HG02885 (cell line): ENCODE results near the gene DPYSL5.
"Not testable (repeated sequence)": the region's sequence is repeated elsewhere in the genome, so short reads cannot be mapped to it uniquely, and the experiment has no call there.

Experiments
- ATAC-seq: cut with Tn5 transposase; IDR thresholded peaks from one replicate; pipeline ENCODE4 v1.9.1; 2021; ENCODE audit warnings: mild to moderate bottlenecking; ENCODE audit not compliant: unreplicated experiment, poor library complexity

Gene DPYSL5

DNA sequence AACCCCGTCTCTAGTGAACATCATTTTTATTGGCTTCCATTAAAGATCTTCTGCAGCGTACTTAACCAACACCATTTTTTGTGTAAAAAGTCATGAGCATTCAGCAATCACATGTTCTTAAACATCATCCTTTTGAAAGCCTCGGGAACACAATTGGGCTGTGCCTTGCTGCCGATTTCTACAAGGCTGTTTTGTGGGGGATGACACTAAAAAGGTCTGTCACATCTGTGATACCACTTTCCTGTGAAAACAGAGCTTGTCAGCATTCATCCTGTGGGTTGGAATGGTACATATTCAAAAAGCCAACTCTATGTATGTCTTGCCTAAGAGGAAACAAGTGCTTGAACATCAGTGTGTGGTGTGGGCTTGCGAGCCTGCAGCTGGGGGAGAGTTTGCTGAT, 73.4 kb downstream of the DPYSL5 start:
- ATAC-seq = no peak

DNA sequence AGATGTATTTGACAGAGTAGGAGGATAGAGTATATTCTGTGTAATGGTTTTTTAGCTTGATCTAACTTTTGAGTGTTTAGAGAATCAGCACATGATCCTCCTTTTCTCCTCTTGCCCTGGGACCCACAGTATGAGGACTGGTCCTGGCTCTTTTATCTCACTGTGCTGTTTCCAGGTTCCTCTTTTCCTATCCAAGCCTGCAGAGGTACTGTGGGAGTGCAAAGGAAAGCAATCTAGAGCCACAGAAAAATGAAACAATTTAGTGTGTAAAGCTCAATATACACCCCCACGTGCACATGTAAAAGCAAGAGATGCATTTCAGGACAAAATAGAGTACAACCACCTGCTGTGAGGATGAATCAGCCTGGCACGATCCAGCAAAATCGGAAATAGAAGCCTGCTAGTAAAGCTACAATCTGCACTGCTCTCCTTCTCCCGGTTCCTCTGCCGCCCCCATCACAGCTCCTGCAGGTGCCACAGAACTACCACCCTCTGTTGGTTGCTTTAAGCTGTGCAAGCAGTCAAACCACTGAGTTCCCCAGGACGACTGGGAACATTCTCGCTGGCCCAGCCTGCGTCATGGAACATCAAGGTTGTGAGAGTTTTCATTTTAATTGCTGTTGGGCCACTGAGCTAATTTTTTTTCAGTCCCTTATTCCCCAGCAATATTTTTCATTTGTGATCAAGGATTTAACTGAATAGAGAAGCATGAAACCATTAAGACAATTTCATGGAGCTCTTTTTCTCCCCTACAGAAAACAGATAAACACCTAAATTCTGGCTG, 74.7 kb downstream of the DPYSL5 start:
- ATAC-seq = no peak

DNA sequence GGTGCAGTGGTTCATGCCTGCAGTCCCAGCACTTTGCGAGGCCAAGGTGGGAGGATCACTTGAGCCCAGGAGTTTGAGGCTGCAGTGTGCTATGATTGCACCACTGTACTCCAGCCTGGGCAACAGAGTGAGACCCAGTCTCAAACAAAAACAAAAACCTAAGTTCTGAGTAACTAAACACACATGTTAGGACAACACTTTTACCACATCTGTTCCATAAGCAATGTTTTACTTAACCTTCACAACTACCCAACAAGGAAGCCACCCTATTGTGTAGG, 75.2 kb downstream of the DPYSL5 start:
- not testable (repeated sequence) for ATAC-seq

DNA sequence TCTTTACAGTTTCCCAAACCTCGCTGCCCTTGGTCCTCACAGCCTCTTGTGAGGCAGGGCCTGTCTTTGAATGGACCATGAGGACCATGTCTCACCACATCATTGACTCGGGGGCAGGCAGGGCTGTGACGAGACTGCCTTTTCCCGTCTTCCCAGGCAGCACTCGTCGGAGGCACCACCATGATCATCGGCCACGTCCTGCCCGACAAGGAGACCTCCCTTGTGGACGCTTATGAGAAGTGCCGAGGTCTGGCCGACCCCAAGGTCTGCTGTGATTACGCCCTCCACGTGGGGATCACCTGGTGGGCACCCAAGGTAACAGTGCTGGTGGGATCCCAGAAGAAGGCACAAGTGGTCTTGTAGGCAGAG, 76.8 kb downstream of the DPYSL5 start:
- ATAC-seq = no peak

DNA sequence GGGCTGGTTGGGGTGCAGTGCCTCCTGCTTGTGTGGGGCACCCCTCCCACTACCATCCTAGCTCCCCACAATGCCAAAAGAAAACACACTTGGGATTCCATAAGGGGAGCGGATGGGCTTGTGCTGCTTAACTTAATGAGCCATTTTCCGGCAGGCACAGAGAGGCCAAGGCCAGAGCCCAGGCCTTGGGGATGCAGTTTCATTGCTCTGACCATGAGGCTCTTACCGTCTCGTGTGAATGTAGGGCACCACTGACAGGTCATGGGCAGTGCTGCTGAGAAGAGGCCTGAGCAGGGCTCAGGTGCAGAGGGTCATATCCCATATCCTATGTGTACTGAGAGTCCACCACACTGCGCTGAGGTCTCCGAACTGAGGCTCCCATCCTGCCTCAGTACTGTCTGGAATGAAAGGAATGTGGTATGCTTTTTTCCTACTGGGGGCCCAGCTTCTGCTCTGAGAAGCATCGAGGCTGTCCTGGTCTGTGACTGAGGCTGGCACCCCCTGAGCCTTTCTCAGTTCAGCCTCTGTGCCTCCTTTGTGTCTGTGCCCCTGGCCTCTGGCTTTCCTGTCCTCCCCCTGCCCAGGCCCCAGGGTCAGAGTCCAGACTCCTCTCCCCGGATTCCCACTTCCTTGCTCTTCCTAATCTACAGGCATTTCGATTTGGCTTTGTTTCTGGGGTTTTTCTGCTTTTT, 77.3 kb downstream of the DPYSL5 start:
- ATAC-seq = no peak

DNA sequence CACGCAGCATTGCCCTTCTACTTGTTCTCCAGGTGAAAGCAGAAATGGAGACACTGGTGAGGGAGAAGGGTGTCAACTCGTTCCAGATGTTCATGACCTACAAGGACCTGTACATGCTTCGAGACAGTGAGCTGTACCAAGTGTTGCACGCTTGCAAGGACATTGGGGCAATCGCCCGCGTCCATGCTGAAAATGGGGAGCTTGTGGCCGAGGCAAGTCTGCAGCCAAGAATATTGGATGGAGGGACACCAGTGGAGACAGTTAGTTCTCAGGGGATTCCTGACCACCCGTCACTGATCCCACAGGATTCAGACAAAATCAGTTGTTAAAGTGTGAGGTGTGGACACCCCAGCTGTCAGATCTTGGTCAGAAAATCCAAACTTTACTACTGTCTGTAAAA, 79.3 kb downstream of the DPYSL5 start:
- ATAC-seq = no peak

DNA sequence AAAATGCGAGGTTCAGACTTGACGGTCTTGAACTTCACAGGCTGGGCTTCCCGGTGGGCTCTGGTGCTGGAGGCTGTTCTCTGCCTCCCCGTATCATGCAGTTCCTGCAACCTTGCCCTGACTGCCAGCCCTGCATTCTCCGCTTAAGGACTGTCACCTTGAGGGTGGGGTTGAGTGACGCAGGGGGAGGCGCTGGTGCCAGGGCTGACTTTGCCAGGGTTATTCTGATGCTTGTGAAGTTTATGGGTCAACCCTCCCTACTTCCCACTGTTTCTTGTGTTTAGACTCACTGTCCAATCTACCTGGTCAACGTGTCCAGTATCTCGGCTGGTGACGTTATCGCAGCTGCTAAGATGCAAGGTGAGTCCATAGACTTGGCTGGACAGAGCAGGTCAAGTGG, 85.0 kb downstream of the DPYSL5 start:
- ATAC-seq = no peak

DNA sequence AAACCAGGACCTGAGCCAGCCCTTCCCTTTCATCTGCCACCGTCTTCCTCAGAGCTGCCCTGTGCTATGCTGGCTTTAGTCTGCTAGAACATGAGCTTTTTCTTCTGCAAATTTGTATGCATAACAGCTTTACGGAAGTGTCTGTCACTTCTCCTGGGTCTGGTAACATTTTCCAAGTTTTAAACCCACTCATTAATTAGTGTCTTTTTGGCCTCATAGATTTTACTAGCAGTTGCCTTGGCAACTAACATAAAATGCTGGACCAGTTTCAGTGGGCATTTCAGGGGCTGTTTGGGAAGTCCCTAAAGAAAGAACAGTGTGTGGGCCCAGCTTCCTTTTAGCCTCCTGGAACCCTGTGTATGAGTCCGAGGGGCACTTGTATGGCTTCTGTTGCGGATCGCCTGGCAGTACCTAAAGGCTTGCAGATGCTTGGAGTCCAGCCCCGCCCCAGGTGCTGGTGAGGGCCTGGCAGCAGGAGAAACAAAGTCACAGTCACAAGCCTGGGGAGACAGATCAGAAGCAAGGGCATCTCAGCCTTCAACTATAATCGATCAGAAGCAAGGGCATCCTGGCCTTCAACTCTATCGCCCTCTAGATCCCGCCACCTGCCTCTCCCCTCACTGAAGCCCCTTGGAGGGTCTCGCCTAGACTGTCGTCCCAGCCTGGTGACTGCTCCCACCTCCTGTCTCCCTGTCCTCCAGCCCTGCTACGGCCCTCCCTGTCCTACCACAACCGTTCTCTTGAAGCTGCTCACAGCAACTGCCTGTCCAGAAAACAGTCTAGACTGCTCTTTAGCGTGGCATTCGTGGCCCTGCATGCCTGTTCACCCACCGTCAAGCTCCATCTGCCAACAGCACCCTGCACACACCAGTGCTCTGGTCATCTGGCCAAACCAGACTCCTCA, 85.8 kb downstream of the DPYSL5 start:
- ATAC-seq = no peak

DNA sequence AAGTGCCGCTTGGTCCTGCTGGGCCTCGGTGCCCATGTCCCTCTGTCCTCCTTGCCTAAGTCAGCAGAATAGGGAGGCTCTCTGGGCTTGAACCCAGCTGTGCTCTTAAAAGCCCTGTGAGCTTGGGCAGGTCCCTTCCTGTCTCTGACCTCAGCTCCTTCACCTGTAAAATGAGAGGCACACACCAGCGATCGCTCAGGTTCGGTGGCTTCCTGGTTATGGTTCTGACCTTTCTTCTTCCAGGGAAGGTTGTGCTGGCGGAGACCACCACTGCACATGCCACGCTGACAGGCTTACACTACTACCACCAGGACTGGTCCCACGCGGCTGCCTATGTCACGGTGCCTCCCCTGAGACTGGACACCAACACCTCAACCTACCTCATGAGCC, 86.4 kb downstream of the DPYSL5 start:
- no peak for ATAC-seq

DNA sequence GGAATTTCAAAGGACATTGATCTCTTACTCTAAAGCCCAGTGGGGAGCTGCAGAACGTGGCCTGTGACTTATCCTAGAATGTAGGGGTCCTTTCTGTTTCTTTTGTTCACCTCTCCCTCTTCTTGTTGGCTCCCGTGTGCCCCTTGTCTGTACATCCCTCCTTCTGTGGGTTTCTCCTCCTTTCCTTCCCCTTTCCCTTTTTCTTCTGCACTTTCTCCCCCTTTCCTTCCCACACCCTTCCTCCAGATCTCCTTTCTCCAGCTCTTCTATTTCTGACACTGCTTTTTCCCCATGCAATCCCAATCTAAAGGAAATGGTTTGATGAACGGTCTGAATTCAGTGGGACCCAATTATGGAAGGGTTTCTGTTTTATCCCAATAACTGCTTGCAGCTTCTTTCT, 87.1 kb downstream of the DPYSL5 start:
- no peak for ATAC-seq

DNA sequence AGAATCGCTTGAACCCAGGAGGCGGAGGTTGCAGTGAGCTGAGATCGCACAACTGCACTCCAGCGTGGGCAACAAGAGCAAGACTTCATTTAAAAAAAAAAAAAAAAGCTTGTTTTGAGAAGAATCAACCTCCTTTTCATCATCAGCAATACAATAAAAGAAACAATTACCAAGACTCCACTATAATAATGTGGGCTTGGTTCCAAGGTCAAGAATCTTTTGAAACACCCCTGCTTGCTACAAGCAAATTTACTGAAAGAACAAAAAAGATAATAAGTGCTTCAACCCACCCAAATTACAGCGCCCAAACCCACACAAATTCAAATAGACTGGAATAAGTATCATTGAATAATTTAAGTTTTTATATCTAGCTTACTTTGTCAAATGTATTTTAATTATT, 88.9 kb downstream of the DPYSL5 start:
- ATAC-seq = no peak

DNA sequence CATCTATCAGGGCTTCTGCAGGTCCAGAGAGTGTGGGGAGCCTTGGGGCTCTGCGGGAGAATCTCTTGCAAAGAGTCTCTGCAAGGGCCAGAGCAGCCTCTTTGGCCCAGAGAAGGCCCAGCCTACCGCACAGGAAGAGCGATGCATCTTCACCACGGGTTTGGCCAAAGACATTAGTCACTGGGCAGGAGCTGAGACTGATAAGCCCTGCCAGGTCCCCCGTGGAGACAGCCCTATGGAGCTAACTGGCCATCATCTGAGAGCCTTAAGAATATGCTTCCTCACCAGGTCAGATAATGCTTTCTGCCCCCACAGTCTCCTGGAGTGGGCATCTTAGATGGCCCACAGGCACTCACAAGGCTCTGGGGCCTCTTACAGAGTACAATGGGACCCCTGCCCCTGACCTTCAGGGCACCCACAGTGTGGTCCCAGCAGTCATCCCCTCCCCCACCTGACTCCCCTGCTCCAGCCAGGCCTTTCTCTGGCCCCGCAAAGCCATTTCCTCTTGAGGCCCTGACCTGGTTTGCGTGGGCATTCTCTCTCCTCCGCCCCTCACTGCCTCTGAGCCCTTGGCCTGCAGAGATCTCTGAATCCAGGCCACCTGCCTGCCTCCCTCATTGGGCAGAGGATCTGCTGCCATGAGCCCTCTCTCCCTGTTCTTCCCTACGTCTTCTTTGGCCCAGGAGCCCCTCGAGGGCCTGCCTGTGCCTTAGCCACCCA, 90.6 kb downstream of the DPYSL5 start:
- no peak for ATAC-seq

DNA sequence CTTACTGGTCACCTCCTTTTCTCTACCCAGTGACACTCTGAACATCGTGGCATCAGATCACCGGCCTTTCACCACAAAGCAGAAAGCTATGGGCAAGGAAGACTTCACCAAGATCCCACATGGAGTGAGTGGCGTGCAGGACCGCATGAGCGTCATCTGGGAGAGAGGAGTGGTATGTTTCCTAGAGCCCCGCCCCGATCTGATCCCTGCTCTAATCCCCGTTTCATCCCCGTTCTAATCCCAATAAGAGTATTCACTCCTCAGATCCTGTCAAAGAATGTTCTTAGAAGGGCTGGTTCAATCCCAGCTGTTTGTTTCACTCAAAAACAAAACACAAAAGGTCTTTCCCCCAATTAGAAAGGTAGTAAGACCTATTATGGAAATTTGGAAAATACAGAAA, 92.1 kb downstream of the DPYSL5 start:
- ATAC-seq = no peak

DNA sequence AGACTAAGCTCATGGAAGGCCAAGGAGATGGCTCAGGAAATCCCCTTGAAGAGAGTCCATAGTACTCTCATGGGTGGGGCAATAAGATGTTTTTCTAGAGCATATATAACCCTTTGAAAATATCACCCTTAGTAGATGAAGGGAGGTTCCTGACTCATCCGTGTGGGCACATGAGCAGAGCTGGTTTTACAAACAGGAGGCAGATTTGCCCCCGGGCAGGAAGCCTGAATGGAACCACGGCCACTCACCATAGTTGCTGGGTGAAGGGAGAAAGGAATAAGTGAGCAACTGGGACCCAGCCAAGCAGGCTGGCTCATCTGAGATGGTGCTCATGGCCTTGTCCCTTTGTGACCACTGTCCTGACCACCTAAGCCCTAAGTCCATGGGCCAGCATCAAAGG, 93.6 kb downstream of the DPYSL5 start:
- ATAC-seq = no peak

DNA sequence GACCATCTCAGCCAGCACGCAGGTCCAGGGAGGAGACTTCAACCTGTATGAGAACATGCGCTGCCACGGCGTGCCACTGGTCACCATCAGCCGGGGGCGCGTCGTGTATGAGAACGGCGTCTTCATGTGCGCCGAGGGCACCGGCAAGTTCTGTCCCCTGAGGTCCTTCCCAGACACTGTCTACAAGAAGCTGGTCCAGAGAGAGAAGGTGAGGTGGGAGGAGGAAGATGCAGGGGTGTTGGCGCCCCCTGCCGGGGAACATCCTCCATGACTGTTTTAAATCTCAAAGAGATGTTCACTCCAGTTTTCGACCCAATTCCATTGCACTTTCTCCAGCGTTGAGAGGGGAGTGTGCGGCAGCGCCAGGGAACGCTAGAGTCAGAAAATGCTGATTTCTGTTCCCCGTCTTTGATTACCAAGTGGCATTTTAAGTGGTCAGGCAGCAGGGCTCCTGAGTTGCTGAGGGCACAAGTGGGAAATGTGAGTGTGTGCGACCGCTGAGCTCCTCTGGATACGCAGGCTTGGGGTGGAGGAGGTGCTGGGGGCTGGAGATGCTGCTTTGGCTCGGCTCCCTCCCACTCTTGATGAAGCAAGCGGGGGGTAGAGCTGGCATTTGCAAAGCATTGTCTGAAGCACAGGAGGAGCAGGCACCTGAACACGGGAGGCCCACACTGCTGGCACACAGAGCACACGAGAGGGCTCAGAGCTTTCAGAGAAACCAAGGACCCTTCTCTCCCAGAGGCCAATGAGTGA, 94.8 kb downstream of the DPYSL5 start:
- no peak for ATAC-seq

DNA sequence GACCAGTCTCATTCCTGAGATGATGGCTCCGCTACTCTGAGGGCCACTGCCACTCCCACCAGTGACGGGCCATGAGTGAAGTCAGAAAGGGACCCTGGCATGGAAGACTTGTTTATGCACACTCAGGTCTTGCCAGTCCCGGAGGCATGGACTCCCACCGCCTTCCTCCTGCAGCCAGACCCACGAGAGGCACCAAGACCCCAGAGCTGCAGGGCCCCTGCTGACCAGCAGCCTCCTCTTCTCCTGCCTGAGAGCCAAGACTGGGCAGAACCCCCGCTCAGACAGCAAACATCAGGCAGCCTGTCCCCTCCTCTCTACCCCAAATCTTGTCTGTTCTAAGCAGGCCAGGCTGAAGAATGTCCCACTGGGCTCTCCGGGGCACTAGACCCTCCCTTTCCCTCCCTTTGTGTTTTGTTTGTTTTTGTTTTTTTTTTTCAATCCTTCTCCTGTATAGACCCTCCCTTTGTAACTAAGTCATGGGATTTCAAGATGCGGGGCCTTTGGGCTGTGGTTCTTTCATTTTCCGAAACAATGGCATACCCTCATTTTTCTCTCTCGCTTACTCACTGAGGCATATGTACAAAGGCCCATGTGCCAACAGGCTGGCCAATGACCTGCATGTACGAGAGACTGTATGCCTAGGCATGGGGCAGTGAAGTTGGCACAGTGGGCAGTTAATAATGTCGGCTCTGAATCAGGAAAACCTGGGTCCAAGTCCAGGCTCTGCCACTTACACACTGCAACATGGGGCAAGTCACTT, 98.2 kb downstream of the DPYSL5 start:
- ATAC-seq = no peak

DNA sequence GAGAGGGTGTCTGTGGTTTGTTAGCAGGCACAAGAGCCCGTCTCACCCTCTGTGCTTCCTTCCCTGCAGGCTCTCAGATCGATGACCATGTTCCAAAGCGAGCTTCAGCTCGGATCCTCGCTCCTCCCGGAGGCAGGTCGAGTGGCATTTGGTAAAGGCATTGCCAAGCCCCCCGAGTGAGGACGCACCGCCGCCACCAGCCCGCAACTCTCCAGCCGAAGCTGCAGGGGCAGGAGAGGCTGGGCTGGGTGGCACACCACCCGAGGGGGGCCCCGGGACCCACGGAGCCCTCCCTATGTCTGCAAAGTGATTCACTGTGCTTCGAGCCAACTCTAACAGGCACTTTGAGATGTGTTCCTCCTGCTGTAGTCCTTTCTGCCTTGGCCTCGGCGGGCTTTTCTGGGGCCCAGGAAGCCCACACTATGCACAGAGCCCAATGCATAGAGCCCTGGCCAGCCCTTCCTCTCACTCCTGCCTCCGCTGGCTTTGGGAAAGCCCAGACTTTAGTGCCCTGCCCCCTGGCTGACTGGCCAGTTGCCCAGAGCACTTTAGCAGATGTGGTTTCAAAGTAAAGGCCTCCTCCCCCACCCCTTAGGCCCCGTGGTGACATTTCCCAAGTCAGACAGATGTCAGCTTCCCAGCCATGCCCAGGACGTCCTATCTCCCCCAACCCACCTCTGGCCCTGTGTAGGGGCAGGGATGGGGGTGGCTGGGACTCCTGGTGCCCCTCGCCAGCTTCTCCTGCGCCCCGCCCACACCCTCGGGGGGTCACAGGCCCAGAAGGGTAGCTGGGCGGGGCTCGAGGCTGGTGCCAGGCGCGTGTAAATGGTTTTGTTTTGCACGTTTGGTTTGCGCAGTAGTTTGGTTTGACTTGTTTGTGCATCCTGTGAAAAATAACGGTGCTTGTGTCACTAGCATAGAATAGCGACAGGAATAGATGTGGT, 99.2 kb downstream of the DPYSL5 start:
- no peak for ATAC-seq

DNA sequence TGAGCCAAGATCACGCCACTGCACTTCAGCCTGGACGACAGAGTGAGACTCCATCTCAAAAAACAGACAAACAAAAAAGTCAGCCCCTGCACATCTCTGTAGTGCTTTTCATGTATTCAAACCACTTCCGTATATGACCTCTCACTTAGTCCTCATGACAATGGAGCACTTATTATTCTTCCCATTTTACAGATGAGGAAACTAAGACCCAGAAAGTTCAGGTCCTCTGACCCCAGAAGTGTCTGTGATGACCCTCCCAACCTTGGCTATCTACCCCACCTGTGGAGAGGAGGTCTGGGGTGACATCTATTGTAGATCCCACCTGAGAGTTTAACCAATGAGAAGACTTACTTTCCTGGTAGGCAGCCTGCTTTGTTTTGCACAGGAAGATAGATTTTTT, 100.9 kb downstream of the DPYSL5 start:
- no peak for ATAC-seq
